ENCODE measurements around the gene CEP55.

GRCh38 chr10:93498166-93498565 lies 1.8 kb downstream of the CEP55 start:
- TF ChIP-seq POLR2A (IDR thresholded peaks at IDR 0.05; ENCODE audit: low read length) (no peak), GATA1 (IDR thresholded peaks at IDR 0.05; ENCODE audit: low read depth, low read length) (no peak)

All from erythroblast (primary cell).